LNCAP (cell line): ENCODE results near the gene SARDH.

Experiments used
- TF ChIP-seq, protein P1 (sequence below): fragments of 450-650 bp; IDR thresholded peaks from 2 replicates; pipeline ENCODE4 v1.5.1; 2017; ENCODE audit warnings: mild to moderate bottlenecking

The SARDH gene

GRCh38 chr9:133618726-133619125 is 119.4 kb downstream of the SARDH start:
- TF ChIP-seq, protein P1, sequence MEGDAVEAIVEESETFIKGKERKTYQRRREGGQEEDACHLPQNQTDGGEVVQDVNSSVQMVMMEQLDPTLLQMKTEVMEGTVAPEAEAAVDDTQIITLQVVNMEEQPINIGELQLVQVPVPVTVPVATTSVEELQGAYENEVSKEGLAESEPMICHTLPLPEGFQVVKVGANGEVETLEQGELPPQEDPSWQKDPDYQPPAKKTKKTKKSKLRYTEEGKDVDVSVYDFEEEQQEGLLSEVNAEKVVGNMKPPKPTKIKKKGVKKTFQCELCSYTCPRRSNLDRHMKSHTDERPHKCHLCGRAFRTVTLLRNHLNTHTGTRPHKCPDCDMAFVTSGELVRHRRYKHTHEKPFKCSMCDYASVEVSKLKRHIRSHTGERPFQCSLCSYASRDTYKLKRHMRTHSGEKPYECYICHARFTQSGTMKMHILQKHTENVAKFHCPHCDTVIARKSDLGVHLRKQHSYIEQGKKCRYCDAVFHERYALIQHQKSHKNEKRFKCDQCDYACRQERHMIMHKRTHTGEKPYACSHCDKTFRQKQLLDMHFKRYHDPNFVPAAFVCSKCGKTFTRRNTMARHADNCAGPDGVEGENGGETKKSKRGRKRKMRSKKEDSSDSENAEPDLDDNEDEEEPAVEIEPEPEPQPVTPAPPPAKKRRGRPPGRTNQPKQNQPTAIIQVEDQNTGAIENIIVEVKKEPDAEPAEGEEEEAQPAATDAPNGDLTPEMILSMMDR, result no peak

GRCh38 chr9:133616643-133617405 is 121.3 kb downstream of the SARDH start:
- TF ChIP-seq, protein P1, result no peak

- TF ChIP-seq, protein P1, result no peak
Measured at GRCh38 chr9:133615606-133616188, 122.5 kb downstream of the SARDH start.

DNA sequence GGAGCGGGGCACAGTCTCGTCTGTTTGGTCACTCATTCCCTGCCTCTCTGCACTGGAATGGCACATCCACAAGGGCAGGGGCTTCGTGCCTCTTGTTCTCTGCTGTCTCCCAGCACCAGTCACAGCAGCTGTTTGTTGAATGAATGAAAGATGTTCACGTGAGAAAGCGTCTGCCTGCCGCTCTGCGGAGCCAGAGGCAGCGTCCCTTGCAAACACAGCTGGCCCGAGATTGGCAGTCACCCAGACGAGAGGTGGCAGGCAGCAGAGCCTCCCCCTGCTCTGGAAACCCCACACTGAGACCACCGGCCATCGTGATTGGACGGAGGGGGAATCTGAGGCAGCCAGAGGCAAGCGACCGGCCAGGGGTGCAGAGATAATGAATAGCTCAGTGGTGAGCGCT is 123.0 kb downstream of the SARDH start:
- TF ChIP-seq, protein P1, result no peak

DNA sequence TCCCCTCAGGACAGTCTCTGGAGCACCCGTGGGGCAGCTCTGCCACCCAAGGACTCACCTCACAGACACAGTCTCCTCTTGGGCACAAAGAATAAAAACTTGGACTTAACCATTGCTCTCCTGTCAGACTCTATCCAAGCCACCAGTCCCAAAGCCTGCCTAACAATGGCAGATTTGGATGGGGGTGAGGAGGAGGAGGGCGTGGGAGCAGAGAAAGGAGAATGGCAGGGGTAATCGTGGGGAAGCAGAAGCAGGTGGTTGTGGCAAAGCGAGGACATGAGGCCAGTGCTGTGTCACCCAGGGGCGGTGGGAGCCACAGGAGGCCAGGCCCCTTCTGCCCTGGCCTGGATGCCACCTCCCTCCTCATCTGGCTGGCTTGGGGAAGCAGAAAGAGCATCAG is 123.5 kb downstream of the SARDH start:
- TF ChIP-seq, protein P1, result no peak

DNA sequence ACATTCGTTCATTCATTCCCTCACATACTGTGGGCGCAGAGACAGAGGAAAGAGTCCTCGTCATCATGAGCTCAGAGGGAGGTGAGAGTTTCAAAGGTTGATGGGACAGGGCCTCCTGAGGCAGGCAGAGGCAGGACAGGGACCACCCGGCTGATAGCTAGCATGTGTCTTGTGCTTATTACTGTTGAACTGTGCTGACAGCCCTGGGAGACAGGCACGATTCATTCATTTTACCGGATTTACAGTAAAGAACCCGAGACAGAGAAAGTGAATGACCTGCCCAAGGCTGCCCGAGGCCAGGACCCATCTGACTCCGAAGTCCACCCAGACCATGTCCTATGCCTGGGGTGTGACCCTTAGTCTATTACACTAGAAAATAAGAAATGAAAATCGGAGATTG is 124.1 kb downstream of the SARDH start:
- TF ChIP-seq, protein P1, result no peak
